RWPE1 (cell line): ENCODE results near the gene ZNF74.
A peak's percentile ranks its signal among the peaks of the same experiment; 100 is the strongest.

ENCODE experiments used
- CTCF ChIA-PET: fragments of 350-600 bp; sonication (Branson Sonifier 250); formaldehyde crosslinking; extraction: SDS; loops from one replicate; lab custom pipeline; 2021; lab: Yijun Ruan, JAX
- POLR2A ChIA-PET: fragments of 400-600 bp; formaldehyde crosslinking; extraction: SDS; loops from one replicate; lab custom pipeline; 2020; ENCODE audit warnings: antibody characterized with exemption; ENCODE audit not compliant: low non-redundant PET; lab: Yijun Ruan, JAX
- DNase-seq: peaks from one replicate; pipeline ENCODE4 v3.0.0; 2012; ENCODE audit warnings: low spot score
- H3K27ac ChIP-seq: fragments of 450-650 bp; 2 replicates; pipeline ENCODE4 v1.5.1; 2017
- TF ChIP-seq, protein P1 (sequence below): fragments of 450-650 bp; conservative IDR thresholded peaks from 2 replicates; pipeline ENCODE4 v1.5.1; 2017; ENCODE audit warnings: low read depth, mild to moderate bottlenecking

Gene ZNF74

DNA sequence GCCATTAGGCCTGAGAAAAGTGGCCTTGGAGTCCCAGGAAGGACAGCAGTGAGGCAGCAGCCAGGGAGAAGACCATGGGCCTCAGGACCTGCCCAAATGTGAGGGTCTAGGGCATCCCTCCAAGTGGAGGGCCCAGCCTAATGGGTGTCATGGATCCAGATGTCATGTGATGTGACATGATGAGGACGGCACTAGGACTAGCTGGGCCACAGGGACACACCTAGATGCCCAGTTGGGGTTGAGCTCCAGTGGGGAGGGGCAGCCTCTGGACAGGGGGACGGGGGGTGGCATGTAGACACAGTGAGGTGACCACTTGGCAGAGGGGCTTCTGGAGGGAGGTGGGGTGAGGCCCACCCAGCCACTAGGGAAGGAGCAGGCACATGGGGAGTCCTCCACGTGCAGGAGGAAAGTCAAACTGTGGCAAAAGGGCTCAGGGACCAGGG is 38.3 kb downstream of the ZNF74 start:
- ChIA-PET POLR2A (no interaction called here), CTCF (interaction anchor here (1.1 kb wide), 1 partner anchor 13 kb away, joined by 3 read pairs; no protein-coding TSS in a partner anchor)

DNA sequence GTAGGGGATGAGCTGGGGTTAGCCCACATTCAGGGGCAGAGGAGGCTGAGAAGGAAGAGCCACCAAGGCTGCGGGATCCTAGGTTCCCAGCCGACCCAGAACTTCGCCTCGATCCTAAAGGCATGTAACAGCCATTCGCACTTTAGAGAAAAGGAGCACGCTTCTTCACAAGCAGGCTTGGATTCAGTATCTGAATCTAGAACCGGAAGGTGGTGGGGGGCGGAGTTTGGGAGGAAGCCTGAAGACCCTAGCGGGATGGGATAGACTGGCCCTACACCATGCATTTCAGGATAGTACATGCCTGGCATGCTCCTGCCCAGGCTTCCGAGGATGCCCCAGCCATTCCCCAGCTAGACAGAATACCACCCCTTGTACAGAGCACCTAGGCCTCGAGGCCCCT is 39.2 kb downstream of the ZNF74 start:
- DNase-seq, result no peak
- ChIA-PET CTCF (interaction anchor here (0.6 to 1.1 kb wide), 2 partner anchors 12 to 15 kb away, joined by 3 read pairs; no protein-coding TSS in a partner anchor), POLR2A (no interaction called here)
- H3K27ac ChIP-seq, result no peak overlapping the region
- TF ChIP-seq, protein P1, sequence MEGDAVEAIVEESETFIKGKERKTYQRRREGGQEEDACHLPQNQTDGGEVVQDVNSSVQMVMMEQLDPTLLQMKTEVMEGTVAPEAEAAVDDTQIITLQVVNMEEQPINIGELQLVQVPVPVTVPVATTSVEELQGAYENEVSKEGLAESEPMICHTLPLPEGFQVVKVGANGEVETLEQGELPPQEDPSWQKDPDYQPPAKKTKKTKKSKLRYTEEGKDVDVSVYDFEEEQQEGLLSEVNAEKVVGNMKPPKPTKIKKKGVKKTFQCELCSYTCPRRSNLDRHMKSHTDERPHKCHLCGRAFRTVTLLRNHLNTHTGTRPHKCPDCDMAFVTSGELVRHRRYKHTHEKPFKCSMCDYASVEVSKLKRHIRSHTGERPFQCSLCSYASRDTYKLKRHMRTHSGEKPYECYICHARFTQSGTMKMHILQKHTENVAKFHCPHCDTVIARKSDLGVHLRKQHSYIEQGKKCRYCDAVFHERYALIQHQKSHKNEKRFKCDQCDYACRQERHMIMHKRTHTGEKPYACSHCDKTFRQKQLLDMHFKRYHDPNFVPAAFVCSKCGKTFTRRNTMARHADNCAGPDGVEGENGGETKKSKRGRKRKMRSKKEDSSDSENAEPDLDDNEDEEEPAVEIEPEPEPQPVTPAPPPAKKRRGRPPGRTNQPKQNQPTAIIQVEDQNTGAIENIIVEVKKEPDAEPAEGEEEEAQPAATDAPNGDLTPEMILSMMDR, result no peak

More for the DNA sequence above, 38.3 kb downstream of the ZNF74 start:
- no peak overlapping the region for H3K27ac ChIP-seq
- DNase-seq, result no peak
- TF ChIP-seq, protein P1, result no peak

DNA sequence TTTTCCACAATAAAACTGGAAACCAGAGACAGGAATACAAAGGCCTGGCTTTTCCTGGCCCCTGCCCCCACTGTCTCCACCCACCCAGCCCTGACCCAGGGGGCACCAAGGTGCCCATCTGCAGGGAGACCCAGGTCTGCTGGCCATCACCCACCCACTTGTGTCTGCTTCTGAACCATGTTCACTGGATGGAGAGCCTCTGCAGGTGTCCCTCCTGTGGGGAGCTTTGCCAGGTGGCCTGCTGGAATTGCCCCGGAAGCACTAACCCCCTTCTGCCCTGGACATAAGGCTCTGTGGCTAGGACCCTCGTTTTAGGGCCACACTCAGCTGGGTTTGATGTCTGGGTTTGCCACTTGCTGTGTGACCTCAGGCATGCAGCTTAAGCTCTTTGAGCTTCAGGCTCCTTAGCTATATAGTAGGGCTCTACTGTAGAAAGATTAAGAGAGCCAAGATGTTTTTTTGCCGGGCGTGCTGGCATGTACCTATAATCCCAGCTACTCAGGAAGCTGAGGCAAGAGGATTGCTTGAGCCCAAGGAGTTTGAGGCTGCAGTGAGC is 39.8 kb downstream of the ZNF74 start:
- TF ChIP-seq, protein P1, result no peak
- ChIA-PET CTCF (interaction anchor here (0.6 to 1.1 kb wide), 4 partner anchors 10 to 16 kb away, joined by 3 to 4 read pairs (median 3); no protein-coding TSS in a partner anchor), POLR2A (no interaction called here)
- 0 out of 2 replicates have a peak overlapping the region, but pooled peaks have one; percentile 15 for H3K27ac ChIP-seq
- DNase-seq, result no peak

DNA sequence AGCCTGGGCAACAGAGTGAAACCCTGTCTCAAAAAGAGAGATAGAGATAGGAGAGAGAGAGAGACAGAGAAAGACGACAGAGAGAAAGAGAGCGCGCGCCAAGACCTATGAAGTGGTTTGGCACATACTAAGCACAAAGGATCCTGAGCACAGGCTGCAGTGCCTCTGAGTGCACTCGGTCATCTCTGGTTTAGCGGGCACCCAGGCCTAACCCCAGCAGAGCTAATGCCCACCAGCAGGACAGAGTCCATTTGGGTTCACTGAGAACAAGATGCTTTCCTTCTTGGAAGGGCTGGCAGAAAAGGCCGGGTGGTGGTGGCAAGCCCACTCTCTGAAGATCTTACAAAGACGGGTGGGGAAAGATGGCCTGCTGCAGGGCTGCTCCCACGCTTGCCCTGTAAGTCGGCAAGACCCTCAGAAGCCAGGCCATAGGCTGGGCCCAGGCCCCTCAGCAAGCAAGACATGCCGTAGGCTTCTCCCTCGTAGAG is 40.4 kb downstream of the ZNF74 start:
- CTCF ChIA-PET, result no interaction called here
- POLR2A ChIA-PET, result no interaction called here
- DNase-seq, result no peak
- H3K27ac ChIP-seq, result 0 out of 2 replicates have a peak overlapping the region, but pooled peaks have one; percentile 15
- TF ChIP-seq, protein P1, result no peak

DNA sequence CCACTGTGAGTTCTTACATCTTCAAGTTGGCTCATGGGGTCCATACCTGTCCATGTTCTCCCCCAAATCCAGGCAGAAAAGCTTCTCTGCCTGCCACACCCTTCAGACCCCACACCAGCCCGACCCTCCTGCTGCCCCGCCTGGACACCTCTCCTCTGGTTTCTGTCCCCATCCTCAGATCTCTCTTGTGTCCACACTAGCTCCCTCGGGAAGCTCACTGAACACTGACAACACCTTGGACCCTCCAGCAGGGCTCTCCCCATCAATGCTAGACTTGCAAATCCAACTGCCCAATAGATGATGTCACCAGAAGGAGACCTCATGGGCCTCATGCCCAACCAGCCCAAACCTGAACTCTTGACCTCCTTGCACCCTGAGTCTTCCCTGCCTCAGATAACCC is 40.8 kb downstream of the ZNF74 start:
- no peak for DNase-seq
- H3K27ac ChIP-seq, result no peak overlapping the region
- ChIA-PET POLR2A (no interaction called here), CTCF (interaction anchor here (0.5 kb wide), 1 partner anchor 10 kb away, joined by 5 read pairs; no protein-coding TSS in a partner anchor)
- TF ChIP-seq, protein P1, result no peak

DNA sequence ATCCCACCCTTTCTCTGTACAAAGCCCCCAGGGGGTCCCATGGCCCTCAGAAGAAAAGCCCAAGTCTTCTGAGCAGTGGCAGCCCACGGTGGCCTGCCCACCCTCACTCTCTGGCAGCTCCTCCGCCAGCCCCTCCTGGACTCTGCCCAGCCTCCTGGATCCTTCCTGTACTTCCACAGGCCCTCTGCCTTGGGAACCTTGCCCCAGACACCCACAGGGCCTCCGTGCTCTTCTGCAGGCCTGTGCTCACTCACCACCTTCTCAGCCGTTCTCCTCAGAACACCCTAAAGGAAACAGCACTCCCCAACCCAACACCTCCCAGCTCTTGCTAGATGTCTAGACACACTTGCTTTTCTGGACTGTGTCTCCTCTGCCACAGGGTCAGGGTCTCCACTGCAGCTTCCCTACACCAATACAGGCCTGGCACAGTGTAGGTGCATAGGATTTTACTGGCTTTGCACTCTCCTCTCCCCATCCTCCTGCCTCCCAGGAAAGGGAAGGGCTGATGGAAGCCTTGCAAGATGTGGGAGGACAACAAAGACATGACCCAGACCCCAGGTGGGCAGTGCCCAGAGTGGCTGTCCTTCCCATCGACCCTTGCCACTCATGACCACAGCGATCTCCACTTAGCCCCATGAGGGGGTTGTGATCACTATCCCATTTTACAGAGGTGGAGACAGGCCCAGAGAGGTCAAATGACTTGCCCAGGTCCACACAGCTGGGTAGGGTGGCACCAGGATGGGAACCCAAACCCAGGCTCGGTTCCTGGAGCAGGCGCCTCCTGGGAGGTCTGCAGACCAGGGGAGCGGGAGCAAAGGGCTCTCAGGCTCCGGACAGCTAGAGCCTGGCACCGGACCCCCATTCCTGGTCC is 41.7 kb downstream of the ZNF74 start:
- no peak for DNase-seq
- TF ChIP-seq, protein P1, result no peak

More for the DNA sequence above, 41.7 kb downstream of the ZNF74 start:
- ChIA-PET CTCF (interaction anchor here (0.5 kb wide), 1 partner anchor 9 kb away, joined by 5 read pairs; no protein-coding TSS in a partner anchor), POLR2A (no interaction called here)
- H3K27ac ChIP-seq, result no peak overlapping the region
